Sigmoid colon (tissue), 4 donors: ENCODE data around the gene NR3C2.

Experiments used
- CTCF ChIP-seq, 4 experiments: fragments of 450-650 bp in 3 of 4; fragments of 200-600 bp in 1 of 4; IDR thresholded peaks; one replicate each; pipeline ENCODE4 v1.5.1; 2016 to 2019; ENCODE audit warnings: antibody characterized with exemption in 4 of 4, mild to moderate bottlenecking in 3 of 4, moderate library complexity in 2 of 4
- EP300 ChIP-seq, 4 donors: sonication (generic); formaldehyde crosslinking; IDR thresholded peaks; one replicate each; pipeline ENCODE4 v1.6.1; 2017; ENCODE audit warnings: antibody characterized with exemption in 4 of 4
- POLR2A ChIP-seq, 2 donors: fragments of 450-650 bp; IDR thresholded peaks; one replicate each; pipeline ENCODE4 v1.6.1; 2016; ENCODE audit warnings: antibody characterized with exemption in 2 of 2, mild to moderate bottlenecking in 2 of 2, moderate library complexity in 2 of 2
- POLR2AphosphoS5 ChIP-seq, 4 donors: sonication (generic); formaldehyde crosslinking; IDR thresholded peaks; one replicate each; pipeline ENCODE4 v1.6.1; 2017; ENCODE audit warnings: antibody characterized with exemption in 4 of 4

- TF ChIP-seq POLR2A (IDR thresholded peaks at IDR 0.05) (no peak), CTCF (IDR thresholded peaks at IDR 0.05) (no peak), POLR2AphosphoS5 (IDR thresholded peaks at IDR 0.05) (no peak), EP300 (IDR thresholded peaks at IDR 0.05) (no peak)
Observed at GRCh38 chr4:148367756-148368155, 74.5 kb downstream of the NR3C2 start.
